NB4 (cell line): ENCODE data around the gene SLC26A2.

Experiments
- CTCF ChIP-seq: IDR thresholded peaks from one replicate; pipeline ENCODE4 v1.5.1; 2012; ENCODE audit warnings: low read depth, low read length
- MAX ChIP-seq: IDR thresholded peaks from 2 replicates; pipeline ENCODE4 v1.6.1; 2011; ENCODE audit warnings: low read depth, low read length
- POLR2A ChIP-seq: IDR thresholded peaks from 2 replicates; pipeline ENCODE4 v1.6.1; 2011; ENCODE audit warnings: mild to moderate bottlenecking; ENCODE audit not compliant: insufficient read length; ENCODE audit errors: extremely low read depth

GRCh38 chr5:150013931-150014330 lies 53.4 kb downstream of the SLC26A2 start:
- no peak for TF ChIP-seq CTCF
- TF ChIP-seq POLR2A, result no peak
- no peak for TF ChIP-seq MAX
